Activated naive CD8-positive, alpha-beta T cell (primary cell): ENCODE measurements around the gene ACVR1B.
"Not testable (repeated sequence)": the region's sequence is repeated elsewhere in the genome, so short reads cannot be mapped to it uniquely, and the experiment has no call there.

Experiments used
- H3K27ac Mint-ChIP-seq: one replicate; pipeline ENCODE4 v1.8.0; 2021; ENCODE audit warnings: mixed read lengths
- H3K27me3 Mint-ChIP-seq: one replicate; pipeline ENCODE4 v1.8.0; 2021; ENCODE audit warnings: mixed read lengths
- H3K36me3 Mint-ChIP-seq: one replicate; pipeline ENCODE4 v1.8.0; 2021; ENCODE audit warnings: mixed read lengths
- H3K4me1 Mint-ChIP-seq: one replicate; pipeline ENCODE4 v1.8.0; 2021; ENCODE audit warnings: low read depth, mixed read lengths
- H3K4me3 Mint-ChIP-seq: one replicate; pipeline ENCODE4 v1.8.0; 2021; ENCODE audit warnings: mild to moderate bottlenecking, mixed read lengths
- H3K9me3 Mint-ChIP-seq: one replicate; pipeline ENCODE4 v1.8.0; 2021; ENCODE audit warnings: low read depth, mixed read lengths

Gene ACVR1B

DNA sequence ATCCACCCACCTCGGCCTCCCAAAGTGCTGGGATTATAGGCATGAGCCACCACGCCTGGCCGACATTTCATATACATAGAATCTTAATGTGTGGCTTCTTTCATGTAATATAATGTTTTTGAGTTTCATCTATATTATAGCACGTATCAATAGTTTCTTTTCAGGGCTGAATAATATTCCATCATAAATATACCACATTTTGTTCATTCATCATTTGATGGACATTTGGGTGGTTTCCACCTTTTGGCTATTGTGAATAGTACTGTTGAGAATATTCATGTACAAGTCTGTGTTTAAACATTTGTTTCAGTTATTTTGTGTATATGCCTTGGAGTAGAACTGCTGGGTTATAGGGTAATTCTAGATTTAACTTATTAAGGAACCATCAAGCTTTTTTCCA lies 12.0 kb downstream of the ACVR1B start:
- Mint-ChIP-seq H3K4me1 (peaks cover 30% of the 10 kb centered on the region), H3K36me3 (peaks cover 3% of the 10 kb centered on the region), H3K9me3 (no peaks in the 10 kb centered on the region), H3K27me3 (no peaks in the 10 kb centered on the region), H3K4me3 (no peak overlapping the region), H3K27ac (no peak overlapping the region)

DNA sequence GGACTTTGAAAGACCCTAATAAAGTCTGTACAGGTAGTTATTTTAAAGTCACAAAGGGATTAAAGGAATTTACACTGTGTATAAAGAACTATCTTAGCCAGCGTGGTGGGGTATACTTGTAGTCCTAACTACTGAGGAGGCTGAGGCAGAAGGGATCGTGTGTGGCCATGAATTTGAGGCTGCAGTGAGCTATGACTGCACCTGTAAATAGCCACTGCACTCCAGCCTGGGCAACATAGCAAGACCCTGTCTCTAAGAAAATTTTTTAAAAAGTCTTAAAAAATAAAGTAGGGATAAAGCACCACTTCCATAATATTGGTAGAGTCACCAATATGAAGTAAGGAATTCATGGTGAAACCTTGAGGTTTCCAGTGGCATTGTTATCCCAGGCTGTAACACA lies 18.1 kb downstream of the ACVR1B start:
- peak overlapping the region; percentile 25 for H3K4me3 Mint-ChIP-seq
- no peaks in the 10 kb centered on the region for H3K27me3 Mint-ChIP-seq
- H3K36me3 Mint-ChIP-seq, result no peaks in the 10 kb centered on the region
- H3K27ac Mint-ChIP-seq, result peak overlapping the region; percentile 54
- peaks cover 55% of the 10 kb centered on the region for H3K4me1 Mint-ChIP-seq
- no peaks in the 10 kb centered on the region for H3K9me3 Mint-ChIP-seq

DNA sequence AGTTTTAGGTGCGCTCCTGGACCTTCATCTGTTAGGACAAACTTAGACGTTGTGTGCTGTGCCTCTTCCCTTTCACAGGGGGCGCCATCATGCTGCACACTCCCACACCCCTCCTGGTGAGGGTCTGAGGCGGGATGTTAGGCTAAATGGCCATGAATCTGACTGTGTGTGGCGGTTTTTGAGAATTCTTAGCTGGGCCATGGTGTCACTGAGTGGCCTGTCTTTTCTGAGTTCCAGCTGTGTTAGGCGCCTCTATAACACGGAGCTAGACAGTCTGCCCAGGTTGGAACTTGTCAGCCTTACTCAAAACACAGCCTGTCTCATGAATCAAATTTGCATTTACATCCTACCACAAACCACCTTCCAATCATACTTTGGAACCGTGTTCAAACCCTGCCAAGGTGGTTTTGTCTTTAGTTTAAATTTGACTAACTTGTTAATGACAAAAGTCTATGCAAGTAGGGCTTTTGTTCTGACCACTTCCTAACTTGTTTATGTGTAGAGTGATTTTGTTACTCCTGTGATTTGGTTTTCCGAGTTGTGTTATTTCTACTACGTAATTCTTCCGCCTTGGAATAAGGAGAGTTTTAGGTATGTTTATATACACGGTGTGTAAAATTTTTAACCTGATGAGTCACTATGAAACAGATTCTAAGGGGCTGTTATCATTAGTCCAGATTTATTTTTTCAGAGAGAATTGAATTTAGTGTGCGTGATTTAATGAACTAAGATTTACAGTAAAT lies 19.6 kb downstream of the ACVR1B start:
- peaks cover 5% of the 10 kb centered on the region for H3K36me3 Mint-ChIP-seq
- peak overlapping the region; percentile 80 for H3K27ac Mint-ChIP-seq
- no peaks in the 10 kb centered on the region for H3K27me3 Mint-ChIP-seq
- peak overlapping the region; percentile 77 for H3K4me3 Mint-ChIP-seq
- H3K9me3 Mint-ChIP-seq, result no peaks in the 10 kb centered on the region
- H3K4me1 Mint-ChIP-seq, result peaks cover 70% of the 10 kb centered on the region

DNA sequence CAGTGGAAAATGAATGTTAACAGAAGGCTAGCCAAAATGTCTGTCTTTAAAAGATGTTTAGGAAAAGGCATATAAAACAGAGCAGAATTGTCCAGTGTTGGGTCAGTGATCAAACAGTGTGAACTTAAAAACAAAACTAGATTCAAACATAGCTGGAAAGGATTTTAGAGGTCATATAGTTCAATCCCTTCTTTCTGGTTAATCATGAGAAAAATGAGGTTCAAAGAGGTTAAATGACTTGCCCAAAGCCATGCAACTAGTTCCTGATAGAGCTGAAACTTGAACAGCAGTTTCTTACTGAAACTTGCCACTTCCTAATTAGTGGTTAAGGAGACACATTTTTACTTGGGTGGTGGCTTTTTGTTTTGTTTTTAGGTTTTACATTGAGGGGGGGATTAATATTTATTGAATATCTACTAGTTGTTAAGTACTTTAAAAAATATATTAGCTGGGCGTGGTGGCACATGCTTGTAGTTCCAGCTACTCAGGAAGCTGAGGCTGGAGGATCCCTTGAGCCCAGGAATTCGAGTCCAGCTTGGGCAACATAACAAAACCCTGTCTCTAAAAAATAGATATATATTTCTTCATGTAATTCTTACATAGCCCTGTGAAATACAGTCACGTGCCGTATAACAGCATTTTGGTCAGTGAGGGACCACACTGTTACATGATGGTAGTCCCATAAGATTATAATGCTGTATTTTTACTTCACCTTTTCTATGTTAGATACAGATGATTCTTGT lies 20.4 kb downstream of the ACVR1B start:
- Mint-ChIP-seq H3K4me1 (peaks cover 77% of the 10 kb centered on the region), H3K9me3 (no peaks in the 10 kb centered on the region), H3K27ac (peak overlapping the region; percentile 52), H3K36me3 (peaks cover 11% of the 10 kb centered on the region), H3K4me3 (peak overlapping the region; percentile 77), H3K27me3 (no peaks in the 10 kb centered on the region)

DNA sequence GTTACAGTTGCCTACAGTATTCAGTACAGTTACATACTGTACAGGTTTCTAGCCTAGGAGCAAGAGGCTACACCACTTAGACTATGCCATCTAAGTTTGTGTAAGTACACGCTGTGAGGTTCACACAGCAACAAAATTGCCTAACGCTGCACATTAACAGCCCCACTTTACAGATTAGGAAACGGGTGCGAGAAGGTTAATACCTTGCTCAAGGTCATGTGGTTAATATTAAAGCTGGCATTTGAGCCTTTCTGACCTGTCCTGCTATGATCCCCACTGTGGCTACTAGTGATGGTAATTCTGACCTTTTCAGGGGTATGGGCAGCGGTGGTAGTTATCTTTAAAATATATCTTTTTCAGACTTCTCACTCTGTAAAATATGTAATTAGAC lies 20.9 kb downstream of the ACVR1B start:
- Mint-ChIP-seq H3K9me3 (no peaks in the 10 kb centered on the region), H3K27me3 (no peaks in the 10 kb centered on the region), H3K27ac (no peak overlapping the region), H3K4me1 (peaks cover 78% of the 10 kb centered on the region), H3K4me3 (peak overlapping the region; percentile 43), H3K36me3 (peaks cover 12% of the 10 kb centered on the region)

DNA sequence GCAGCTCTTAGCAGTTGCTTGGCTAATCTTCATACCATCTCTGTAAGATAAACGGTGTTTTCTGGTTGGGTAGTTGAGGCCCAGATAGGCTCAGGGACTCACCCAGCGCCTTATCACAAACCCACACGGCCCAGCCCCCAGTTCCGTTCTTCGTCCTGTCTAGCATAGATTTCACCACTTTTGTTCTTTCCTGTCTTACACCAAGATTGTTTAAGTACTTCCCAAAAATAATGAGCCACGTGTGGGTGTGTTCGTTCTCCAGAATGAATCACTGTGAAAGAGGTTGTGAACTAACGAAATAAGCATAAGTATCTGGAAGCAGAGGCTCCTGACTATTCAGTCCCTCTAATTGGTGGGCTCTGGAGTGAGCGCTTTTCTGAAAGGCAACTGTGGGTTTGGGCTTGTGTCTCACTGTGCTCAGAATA lies 21.4 kb downstream of the ACVR1B start:
- Mint-ChIP-seq H3K27me3 (no peaks in the 10 kb centered on the region), H3K36me3 (peaks cover 12% of the 10 kb centered on the region), H3K4me3 (peak overlapping the region; percentile 43)

DNA sequence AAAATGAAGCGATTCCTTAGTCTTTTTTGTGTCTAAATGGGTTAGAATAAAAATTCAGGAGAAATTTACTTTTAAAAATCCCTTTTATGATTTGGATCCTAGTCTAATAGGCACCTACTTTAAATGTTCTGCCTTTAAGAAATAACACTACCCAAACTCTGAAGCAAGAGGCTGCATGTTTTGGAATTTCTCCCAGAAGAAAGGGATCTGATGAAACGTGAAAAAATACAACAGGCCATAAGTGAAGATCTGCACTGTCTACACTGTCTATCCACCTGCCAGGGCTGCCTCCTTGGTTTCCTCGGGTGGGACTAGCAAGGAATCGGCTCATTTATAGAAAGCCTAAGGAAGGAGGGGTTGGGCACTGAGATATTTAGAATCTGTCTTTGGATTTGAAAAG lies 22.1 kb downstream of the ACVR1B start:
- no peak overlapping the region for H3K27ac Mint-ChIP-seq
- peak overlapping the region; percentile 4 for H3K4me3 Mint-ChIP-seq
- H3K36me3 Mint-ChIP-seq, result peaks cover 12% of the 10 kb centered on the region
- H3K27me3 Mint-ChIP-seq, result no peaks in the 10 kb centered on the region
- peaks cover 76% of the 10 kb centered on the region for H3K4me1 Mint-ChIP-seq
- H3K9me3 Mint-ChIP-seq, result no peaks in the 10 kb centered on the region

More for the DNA sequence above, 21.4 kb downstream of the ACVR1B start:
- Mint-ChIP-seq H3K27ac (peak overlapping the region; percentile 10), H3K4me1 (peaks cover 78% of the 10 kb centered on the region), H3K9me3 (no peaks in the 10 kb centered on the region)

DNA sequence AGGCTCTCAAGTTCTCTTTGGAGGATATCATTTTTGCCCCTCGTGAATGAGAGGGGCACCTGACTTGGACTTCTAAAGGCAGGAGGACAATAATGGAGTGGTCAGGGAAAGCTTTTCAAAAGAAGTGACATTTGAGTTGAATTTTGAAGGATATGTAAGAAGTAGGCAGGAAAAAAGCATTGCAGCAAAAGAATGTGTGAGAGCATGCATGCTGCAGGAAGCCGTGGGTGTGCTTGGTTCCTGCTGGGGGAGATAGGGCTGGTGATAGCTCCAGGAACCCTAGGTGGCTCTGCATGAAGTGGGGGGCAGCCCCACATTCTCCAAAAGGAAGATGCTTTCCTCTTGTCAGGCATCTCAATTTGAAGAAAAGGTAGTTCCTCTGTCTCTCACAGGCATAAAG lies 23.1 kb downstream of the ACVR1B start:
- Mint-ChIP-seq H3K9me3 (no peaks in the 10 kb centered on the region), H3K27me3 (no peaks in the 10 kb centered on the region), H3K4me3 (peak overlapping the region; percentile 5), H3K36me3 (peaks cover 12% of the 10 kb centered on the region), H3K27ac (no peak overlapping the region), H3K4me1 (peaks cover 75% of the 10 kb centered on the region)

DNA sequence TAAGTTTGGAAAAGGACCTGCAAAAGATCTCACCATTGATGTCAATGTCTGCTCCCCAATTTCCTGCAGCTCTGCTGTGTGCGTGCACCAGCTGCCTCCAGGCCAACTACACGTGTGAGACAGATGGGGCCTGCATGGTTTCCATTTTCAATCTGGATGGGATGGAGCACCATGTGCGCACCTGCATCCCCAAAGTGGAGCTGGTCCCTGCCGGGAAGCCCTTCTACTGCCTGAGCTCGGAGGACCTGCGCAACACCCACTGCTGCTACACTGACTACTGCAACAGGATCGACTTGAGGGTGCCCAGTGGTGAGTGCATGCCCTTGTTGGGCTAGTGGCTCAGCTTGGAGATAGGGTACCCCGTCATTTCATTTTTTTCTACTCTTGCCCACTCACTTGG lies 23.7 kb downstream of the ACVR1B start:
- H3K27me3 Mint-ChIP-seq, result no peaks in the 10 kb centered on the region
- no peaks in the 10 kb centered on the region for H3K9me3 Mint-ChIP-seq
- H3K4me3 Mint-ChIP-seq, result peak overlapping the region; percentile 5
- peaks cover 75% of the 10 kb centered on the region for H3K4me1 Mint-ChIP-seq
- H3K27ac Mint-ChIP-seq, result peak overlapping the region; percentile 4
- peaks cover 12% of the 10 kb centered on the region for H3K36me3 Mint-ChIP-seq

DNA sequence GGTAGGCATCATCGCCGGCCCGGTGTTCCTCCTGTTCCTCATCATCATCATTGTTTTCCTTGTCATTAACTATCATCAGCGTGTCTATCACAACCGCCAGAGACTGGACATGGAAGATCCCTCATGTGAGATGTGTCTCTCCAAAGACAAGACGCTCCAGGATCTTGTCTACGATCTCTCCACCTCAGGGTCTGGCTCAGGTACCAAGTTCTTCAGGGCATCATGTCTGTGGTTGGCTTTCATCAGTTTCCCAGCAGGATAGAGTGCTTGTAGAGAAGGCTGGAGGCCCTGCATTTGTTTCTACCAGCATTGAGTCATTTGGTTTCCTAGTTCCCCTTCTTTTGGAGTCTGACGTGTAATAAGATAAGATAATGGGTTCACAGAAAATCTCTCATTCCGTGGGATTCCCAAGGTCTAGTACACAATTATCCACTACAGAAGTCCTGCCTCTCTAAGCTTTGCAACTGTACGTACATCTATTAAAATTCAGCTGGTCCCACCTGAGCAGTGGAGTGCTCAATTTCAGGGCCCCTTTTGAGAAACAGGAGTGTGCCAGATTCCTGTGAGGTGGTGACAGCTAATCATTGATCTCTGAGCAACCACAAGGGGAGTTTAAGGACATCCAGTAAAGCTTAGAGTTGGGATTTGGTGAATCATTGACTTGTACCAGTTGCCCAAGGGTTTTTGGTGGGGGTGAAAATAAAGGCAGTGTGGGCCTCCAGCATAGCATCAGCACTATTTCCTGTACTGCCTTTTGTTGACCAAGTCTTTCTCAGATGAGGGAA lies 25.1 kb downstream of the ACVR1B start:
- no peaks in the 10 kb centered on the region for H3K27me3 Mint-ChIP-seq
- peaks cover 12% of the 10 kb centered on the region for H3K36me3 Mint-ChIP-seq
- H3K4me1 Mint-ChIP-seq, result peaks cover 69% of the 10 kb centered on the region
- H3K9me3 Mint-ChIP-seq, result no peaks in the 10 kb centered on the region
- H3K4me3 Mint-ChIP-seq, result no peak overlapping the region
- H3K27ac Mint-ChIP-seq, result peak overlapping the region; percentile 50

DNA sequence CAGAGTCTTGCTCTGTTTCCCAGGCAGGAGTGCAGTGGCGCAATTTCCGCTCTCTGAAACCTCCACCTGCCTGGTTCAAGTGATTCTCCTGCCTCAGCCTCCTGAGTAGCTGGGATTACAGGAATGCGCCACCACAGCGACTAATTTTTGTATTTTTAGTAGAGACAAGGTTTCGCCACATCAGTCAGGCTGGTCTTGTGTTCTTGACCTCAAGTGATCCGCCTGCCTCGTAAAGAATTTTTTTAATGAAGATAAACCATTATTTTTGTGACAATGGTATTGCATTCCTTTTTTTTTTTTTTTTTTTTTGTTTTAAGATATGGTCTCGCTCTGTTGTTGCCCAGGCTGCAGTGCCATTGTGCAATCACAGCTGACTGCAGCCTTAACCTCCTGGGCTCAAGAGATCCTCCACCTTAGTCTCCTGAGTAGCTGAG lies 25.8 kb downstream of the ACVR1B start:
- peaks cover 61% of the 10 kb centered on the region for H3K4me1 Mint-ChIP-seq
- no peak overlapping the region for H3K27ac Mint-ChIP-seq
- no peaks in the 10 kb centered on the region for H3K9me3 Mint-ChIP-seq
- no peak overlapping the region for H3K4me3 Mint-ChIP-seq
- peaks cover 15% of the 10 kb centered on the region for H3K36me3 Mint-ChIP-seq
- no peaks in the 10 kb centered on the region for H3K27me3 Mint-ChIP-seq

DNA sequence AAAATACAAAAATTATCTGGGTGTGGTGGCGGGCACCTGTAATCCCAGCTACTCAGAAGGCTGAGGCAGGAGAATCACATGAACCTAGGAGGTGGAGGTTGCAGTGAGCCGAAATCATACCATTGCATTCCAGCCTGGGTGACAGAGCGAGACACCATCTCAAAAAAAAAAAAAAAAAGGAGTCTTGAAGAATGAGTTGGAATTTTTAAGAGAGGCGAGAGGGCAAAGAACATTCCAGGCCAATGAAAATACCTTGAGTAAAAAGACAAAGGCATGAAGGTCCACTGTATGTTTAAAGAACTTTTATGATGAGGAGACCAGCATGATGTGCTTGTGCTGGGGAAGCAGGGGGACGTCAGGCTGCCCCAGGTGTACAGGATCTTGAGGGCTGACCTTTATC lies 27.8 kb downstream of the ACVR1B start:
- Mint-ChIP-seq H3K36me3 (peaks cover 15% of the 10 kb centered on the region), H3K4me1 (peaks cover 42% of the 10 kb centered on the region)
- H3K4me3 Mint-ChIP-seq, H3K27ac Mint-ChIP-seq, H3K9me3 Mint-ChIP-seq, H3K27me3 Mint-ChIP-seq: not testable (repeated sequence)

DNA sequence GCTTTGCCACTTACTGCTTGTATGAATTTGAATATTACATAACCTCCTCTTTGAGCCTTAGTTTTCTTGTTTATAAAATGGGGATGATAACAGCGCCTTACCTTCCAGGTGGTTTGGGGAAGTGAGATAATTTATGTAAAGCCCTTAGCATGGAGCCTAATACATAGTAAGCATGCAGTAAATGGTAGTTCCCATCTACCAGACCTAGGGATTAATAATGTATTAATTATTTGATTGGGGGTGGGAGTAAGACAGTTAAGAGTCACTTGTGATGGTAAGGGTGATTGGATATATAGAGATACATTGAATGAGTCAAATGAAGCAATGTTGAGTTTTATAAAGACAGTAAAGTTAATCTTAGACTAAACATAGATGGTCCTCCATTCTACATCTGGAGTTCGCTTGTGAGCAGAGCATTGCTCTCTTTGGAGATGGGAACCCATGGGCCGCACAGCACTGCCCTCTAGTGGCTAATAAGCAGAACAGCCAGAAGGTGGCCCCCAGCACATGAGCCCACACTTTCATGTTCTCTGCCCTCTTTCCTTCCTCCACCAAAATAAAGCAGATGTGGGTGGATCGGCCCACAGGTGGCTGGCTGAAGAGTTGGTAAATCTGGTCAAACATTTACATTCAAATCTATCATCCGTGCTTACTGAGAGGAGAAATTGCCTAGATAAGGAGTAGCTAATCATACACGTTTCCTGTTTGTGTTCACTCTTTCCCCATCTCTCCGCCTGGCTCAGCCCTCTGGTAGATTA lies 28.7 kb downstream of the ACVR1B start:
- no peak overlapping the region for H3K27ac Mint-ChIP-seq
- no peaks in the 10 kb centered on the region for H3K27me3 Mint-ChIP-seq
- H3K4me3 Mint-ChIP-seq, result no peak overlapping the region

DNA sequence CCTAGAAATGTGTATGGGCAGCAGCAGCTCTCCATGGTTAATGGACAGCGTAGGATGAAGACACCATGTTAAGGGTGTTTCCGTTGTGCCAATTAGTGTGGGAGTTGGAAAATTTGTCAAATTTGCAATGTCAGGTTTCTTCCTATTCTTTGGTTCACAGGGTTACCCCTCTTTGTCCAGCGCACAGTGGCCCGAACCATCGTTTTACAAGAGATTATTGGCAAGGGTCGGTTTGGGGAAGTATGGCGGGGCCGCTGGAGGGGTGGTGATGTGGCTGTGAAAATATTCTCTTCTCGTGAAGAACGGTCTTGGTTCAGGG lies 29.3 kb downstream of the ACVR1B start:
- no peaks in the 10 kb centered on the region for H3K27me3 Mint-ChIP-seq
- no peak overlapping the region for H3K27ac Mint-ChIP-seq
- H3K4me3 Mint-ChIP-seq, result no peak overlapping the region
- no peaks in the 10 kb centered on the region for H3K9me3 Mint-ChIP-seq
- H3K4me1 Mint-ChIP-seq, result peaks cover 27% of the 10 kb centered on the region
- H3K36me3 Mint-ChIP-seq, result peaks cover 17% of the 10 kb centered on the region

More for the DNA sequence above, 28.7 kb downstream of the ACVR1B start:
- peaks cover 32% of the 10 kb centered on the region for H3K4me1 Mint-ChIP-seq
- H3K9me3 Mint-ChIP-seq, result no peaks in the 10 kb centered on the region
- peaks cover 17% of the 10 kb centered on the region for H3K36me3 Mint-ChIP-seq
